Amniotic stem cell (primary cell): ENCODE data around the gene WWOX.

Experiments
- DNase-seq: peaks from one replicate; lab custom pipeline; 2025; lab: John Stamatoyannopoulos, UW

The WWOX gene

GRCh38 chr16:78770353-78771091, 671.1 kb downstream of the WWOX start:
- DNase-seq = no peak

GRCh38 chr16:78773291-78773702, 673.8 kb downstream of the WWOX start:
- no peak for DNase-seq

DNA sequence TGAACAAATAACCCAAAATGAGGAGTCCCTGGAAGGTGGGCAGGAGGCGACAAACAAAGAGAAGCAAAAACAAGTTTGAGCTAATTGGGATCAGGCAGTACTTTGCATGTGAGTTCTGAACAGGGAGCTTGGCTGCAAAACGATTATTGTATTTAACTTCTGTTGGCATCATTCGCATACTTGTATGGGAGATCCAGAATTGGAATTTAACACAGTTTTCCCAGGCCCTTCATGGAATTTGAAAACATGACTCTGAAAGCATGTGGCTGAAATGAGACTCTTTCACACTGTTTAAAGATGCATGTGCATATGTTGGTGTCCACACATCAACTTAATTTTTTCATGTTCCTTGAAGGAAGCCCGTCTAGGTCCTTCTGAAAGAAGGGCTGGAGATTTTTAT, 674.3 kb downstream of the WWOX start:
- no peak for DNase-seq

- DNase-seq = no peak
These were observed 675.7 kb downstream of the WWOX start for GRCh38 chr16:78775161-78775561.

- DNase-seq = no peak
These were observed 678.9 kb downstream of the WWOX start for GRCh38 chr16:78778101-78779004.

- DNase-seq = no peak
These were observed 681.4 kb downstream of the WWOX start for GRCh38 chr16:78780808-78781207.

DNA sequence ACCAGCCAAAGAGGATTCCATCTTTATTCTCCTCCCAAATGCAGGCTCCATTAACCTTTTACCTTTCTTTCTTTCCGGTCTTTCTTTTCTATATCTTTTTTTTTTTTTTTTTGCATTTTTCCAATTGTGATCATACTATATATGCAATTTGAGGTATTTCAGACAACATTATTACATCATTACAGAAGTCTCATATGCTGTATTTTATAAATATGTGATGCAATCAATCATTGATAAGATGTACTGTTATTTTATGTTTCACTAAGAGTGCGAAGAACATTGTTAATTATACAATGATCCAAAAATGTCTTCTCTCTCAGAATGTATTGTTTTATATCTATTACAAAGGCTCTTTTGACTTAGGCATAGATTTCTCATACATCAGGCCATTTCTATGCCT, 683.1 kb downstream of the WWOX start:
- no peak for DNase-seq

- DNase-seq = no peak
These were observed 684.2 kb downstream of the WWOX start for GRCh38 chr16:78783570-78784079.

GRCh38 chr16:78784771-78785170, 685.3 kb downstream of the WWOX start:
- no peak for DNase-seq

DNA sequence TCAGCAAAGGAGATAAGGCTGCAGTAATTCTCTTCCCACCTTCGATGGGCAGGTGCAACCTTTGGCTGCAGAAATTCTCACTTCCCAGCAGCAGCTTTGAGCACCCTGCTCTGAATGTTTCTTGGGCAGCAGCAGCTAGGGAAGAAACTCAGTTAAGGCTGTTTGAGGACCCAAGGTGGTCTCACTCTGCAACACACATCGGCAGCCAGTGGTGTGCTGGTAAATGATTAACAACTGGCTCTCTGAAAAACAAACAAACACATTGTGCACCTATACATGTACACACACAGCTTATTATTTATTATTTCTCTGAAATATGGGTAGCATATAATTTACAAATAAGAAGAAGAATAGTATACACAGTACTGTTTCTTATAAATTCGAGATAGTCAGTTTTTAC, 685.8 kb downstream of the WWOX start:
- no peak for DNase-seq

DNA sequence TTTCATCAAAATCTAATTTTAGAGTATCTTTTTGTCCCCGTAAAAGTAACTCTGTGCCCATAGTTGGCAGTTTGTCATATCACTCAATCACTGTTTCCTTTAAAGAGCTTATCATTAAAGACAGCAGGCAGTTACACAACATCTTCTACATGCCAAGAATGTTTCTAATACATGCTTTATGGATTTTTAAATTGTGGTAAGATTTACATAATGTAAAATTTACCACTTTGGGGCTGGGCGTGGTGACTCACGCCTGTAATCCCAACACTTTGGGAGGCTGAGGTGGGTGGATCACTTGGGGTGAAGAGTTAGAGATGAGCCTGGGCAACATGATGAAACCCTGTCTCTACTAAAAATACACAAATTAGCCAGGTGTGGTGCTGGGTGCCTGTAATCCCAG, 687.2 kb downstream of the WWOX start:
- no peak for DNase-seq

- DNase-seq = no peak
These were observed 688.8 kb downstream of the WWOX start for GRCh38 chr16:78788276-78788675.

GRCh38 chr16:78788696-78789095, 689.2 kb downstream of the WWOX start:
- no peak for DNase-seq

DNA sequence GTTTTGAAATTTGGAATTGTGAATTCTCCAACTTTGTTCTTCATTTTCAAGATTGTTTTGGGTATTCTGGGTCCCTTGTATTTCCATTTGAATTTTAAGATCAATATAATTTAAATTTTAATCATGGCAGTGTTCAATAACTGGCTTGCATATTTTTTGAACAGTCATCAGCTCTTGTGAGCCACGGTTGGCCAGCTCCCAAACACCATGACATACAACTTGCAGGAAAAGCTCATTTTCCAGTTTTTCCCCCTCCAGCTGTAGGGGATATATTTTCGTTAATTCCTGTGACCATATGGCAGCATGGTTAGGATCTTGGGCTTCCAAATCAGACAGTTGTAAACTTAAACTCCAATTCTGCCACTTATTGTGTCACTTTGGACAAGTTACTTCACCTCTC, 690.1 kb downstream of the WWOX start:
- no peak for DNase-seq

DNA sequence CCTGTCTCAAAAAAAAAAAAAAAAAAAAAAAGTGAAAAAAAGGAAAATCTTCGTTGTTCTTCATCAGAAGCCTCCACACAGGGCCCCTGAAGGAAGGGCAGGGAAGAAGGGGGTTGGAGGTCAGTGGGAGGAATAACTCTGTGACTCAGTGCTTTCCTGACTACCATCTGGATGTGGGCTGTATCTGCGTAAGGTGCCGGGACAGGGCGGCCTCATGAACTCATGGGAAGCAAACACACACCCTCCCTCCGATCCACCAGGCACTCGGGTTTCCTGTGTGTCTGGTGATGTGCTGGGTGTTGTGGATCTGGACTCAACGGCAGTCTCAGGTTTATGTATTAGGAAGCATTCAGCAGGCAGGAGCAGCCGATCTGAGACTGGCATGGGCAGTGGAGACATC, 691.6 kb downstream of the WWOX start:
- DNase-seq = no peak

DNA sequence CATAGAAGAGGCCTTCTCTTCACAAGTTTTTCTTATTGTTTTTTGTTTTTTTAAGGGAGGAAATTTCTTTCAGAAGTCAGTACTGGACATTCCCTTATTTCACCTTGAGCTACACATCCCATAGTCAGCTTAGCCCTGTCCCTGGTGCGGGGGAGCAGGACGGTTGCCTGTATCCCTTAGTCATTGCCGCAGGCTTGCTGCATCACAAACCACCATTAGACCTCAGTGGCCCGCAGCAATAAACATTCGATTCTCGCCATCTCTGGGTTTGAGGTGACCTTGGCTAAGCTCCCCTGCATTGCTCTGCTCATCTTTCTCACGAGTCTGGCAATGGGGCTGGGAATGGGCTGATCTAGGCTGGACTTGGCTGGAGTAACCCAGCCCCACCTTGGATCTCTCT, 692.5 kb downstream of the WWOX start:
- no peak for DNase-seq

DNA sequence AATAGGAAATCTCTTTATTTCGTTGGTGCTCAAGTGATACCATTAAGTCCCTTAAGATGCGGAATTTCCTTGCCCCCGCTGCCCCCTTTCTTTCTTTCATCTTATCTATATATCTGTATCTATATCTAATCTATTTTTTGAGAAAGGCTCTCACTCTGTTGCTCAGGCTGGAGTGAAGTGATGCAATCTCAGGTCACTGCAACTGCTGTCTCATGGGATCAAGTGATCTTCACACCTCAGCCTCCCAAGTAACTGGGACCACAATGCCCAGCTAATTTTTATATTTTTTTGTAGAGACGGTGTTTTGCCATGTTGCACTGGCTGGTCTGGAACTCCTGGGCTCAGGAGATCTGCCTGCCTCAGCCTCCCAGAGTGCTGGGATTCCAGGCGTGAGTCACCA, 693.5 kb downstream of the WWOX start:
- DNase-seq = no peak

DNA sequence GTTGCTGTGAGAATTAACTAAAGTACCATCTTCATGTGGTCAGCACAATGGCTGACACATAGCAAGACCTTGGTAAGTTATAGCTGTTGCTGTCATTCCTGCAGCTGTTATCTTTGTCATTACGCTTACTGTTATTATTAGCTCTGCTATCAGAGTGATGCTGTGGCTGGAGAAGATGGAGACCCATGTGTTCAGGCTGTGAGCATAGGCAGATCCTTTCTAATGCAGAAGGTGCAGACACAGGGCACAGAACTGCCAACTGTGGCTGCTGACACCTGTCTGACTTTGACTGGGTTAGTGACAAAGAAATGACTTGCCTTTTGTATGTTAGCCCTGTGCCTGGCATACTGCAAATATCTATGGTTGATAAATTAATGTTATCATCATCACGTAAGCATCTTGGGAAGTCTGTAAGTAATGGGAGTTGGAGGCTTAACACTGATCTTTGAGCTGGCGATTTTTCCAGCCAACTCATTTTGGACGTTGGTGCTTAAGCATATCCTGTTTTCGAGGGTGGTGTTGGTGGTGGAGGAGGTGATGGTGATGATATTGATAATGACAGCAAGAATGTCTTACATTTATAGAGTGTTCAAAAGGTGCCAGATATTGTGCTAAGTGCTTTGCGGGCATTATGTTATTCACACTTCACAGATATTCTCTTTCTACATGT, 695.3 kb downstream of the WWOX start:
- no peak for DNase-seq

DNA sequence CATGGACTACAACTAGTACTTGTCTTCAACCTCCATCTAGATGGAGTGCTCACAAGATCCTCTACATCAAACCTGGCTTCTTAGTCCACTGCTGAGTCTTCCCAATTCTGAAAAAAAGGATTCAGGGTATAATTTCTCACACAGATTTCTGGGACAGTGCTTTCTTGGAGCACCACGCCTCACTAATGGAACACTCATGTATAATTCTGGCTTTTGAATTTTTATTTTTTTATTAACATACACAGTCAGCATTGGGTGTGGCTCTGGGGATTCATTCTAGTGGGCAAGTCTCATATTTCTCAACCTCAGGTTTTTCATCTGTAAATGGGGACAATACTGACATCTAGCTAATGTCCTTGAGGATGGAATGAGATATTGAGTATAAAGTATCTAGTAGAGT, 696.0 kb downstream of the WWOX start:
- DNase-seq = no peak

DNA sequence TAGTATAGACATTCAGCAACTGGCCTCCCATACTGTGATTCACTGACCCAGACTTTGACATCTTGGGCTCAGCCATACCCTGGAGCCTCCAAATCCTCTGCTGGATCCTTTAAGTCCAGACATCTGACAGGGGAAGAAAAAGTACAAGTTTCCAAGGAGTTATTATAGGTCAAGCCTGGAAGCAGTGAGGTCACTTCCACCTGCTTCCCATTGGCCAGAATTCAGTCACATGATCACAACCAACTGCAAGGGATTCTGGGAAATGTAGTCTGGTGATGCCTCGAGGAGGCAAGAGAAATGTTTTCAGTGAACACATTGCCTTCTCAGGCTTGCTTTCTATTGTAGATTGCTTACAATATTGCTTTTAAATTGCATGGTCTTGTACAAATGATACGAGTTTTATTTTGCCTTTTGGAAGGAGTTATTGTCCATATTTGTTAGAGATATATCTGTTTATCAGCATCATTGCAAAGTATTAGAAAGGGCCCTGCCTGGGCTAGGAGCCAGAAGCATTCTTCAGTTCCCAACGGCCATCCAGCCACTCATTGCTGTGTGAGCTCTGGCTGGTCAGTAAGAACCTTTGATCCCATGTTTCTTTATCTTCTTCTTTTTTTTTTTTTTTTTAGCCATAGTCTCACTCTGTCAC, 696.9 kb downstream of the WWOX start:
- DNase-seq = no peak

GRCh38 chr16:78799429-78799828, 700.0 kb downstream of the WWOX start:
- DNase-seq = no peak

DNA sequence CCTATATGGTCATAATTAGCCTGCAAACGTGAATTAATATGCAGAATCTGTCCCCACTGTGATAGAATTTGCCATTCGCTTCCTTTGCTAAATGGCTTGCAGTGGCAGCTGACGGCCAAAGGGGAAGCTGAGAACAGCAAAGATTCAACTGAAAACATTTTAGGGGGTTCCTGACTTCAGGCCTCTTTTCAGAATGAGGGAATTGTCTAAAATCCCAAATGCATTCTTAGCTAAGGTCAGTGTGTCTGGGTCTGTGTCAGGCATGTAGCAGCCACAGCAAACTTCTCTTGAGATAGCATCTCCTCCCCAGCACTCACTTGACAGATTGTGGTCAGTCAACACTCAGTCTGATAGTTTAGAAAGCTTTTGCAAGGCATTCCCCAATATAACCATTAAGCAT, 701.1 kb downstream of the WWOX start:
- no peak for DNase-seq
